HL-60 (cell line): ENCODE measurements around the gene OSTF1.

Experiments
- DNase-seq, 2 experiments: peaks; one replicate each; pipeline ENCODE4 v3.0.0-alpha.2; 2010 to 2020; ENCODE audit warnings: low read depth in 1 of 2, low spot score in 1 of 2
- H3K27ac ChIP-seq: fragments of 250-450 bp; sonication (Bioruptor Pico); replicated peaks from 2 replicates; pipeline ENCODE4 v1.5.1; 2020; ENCODE audit warnings: mild to moderate bottlenecking, moderate library complexity
- H3K27me3 ChIP-seq: fragments of 250-450 bp; sonication (Bioruptor Pico); 2 replicates; pipeline ENCODE4 v1.5.1; 2021; ENCODE audit warnings: mild to moderate bottlenecking, moderate library complexity; ENCODE audit not compliant: insufficient read depth, poor library complexity, severe bottlenecking
- H3K4me3 ChIP-seq: replicated peaks from 2 replicates; pipeline ENCODE4 v1.5.1; 2011; ENCODE audit warnings: mild to moderate bottlenecking, control low read depth, low read length; ENCODE audit not compliant: insufficient read depth
- GABPA ChIP-seq: IDR thresholded peaks from 2 replicates; pipeline ENCODE4 v1.6.1; 2012; ENCODE audit warnings: low read depth
- POLR2AphosphoS5 ChIP-seq: IDR thresholded peaks from 2 replicates; pipeline ENCODE4 v1.6.1; 2012; ENCODE audit warnings: low read depth
- SPI1 ChIP-seq: IDR thresholded peaks from 2 replicates; pipeline ENCODE4 v1.6.1; 2012; ENCODE audit warnings: low read depth, mild to moderate bottlenecking, borderline replicate concordance
- long read RNA-seq: library from polyadenylated mRNA; unstranded; transcript quantifications from one replicate; pipeline ENCODE4 v2.0.0, GENCODE V29; 2020
- TF ChIP-seq, protein P1 (sequence below): IDR thresholded peaks from one replicate; pipeline ENCODE4 v1.5.1; 2011; ENCODE audit warnings: low read length, control low read depth, inconsistent platforms; ENCODE audit not compliant: insufficient read depth
- TF ChIP-seq, protein P2 (sequence below): IDR thresholded peaks from 2 replicates; pipeline ENCODE4 v1.6.1; 2012; ENCODE audit warnings: low read depth; ENCODE audit not compliant: insufficient replicate concordance

The OSTF1 gene, protein sequence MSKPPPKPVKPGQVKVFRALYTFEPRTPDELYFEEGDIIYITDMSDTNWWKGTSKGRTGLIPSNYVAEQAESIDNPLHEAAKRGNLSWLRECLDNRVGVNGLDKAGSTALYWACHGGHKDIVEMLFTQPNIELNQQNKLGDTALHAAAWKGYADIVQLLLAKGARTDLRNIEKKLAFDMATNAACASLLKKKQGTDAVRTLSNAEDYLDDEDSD
- long read RNA-seq, transcript OSTF1-201 (10 exons, 1,319 nt): major isoform, 342 of 364 reads
- long read RNA-seq, partial matches to known transcripts: 6 of 364 reads
- long read RNA-seq, other reads (novel, unspliced or antisense): 16 of 364 reads

DNA sequence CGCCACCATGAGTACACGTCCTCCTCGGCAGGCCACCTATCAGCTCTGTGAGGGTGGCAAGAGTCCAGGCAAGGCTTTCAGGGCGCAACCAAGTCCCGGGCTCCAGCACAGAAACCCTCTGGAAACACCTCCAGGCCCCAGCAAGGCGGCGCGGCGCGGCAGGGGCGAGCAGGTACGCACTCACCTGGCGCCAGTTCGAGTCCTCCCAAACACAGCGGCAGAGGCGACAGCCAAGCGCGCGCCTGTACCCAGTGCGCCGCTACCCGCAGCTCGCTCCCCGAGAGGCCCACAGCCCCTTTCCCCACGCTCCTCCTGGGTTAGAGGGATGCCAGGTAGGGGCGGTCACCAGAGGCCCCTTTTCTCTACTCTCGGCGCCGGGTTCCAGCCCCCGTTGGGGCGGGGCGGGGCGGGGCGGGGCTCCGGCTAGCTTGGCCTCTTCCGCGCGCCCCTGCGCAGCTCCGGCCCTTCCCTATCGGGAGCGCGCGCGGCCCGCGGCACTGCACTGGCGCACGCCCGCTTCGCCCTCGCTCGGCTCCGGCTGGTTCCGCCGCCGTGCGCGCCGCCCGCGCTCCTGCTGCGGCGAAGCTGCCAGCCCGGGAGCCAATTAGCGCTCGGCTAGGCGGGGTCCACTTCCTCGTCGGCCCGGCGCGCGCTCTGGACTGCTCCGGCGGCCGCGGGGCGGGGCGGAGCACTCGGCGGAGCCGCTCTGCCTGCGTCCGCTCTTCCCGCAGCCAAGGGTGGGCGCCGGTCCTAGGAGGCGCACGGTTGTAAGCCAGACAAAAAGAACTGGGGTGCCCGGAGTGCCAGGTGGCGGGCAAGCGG is at the start of gene OSTF1, which contains the start of gene NMRK1:
OSTF1 (plus strand) TSS at position 691 of the 822 bp plus-strand sequence. CDS start 179 bp downstream, outside the sequence.
NMRK1 (minus strand) TSS at position 332 of the 822 bp plus-strand sequence. CDS start 5,040 bp downstream, outside the sequence.
- TF ChIP-seq POLR2AphosphoS5 (peak; percentile 36; the same call in 1 of the 2 replicates), SPI1 (peak; percentile 70; the same call in 1 of the 2 replicates), GABPA (no peak)
- TF ChIP-seq, protein P1, sequence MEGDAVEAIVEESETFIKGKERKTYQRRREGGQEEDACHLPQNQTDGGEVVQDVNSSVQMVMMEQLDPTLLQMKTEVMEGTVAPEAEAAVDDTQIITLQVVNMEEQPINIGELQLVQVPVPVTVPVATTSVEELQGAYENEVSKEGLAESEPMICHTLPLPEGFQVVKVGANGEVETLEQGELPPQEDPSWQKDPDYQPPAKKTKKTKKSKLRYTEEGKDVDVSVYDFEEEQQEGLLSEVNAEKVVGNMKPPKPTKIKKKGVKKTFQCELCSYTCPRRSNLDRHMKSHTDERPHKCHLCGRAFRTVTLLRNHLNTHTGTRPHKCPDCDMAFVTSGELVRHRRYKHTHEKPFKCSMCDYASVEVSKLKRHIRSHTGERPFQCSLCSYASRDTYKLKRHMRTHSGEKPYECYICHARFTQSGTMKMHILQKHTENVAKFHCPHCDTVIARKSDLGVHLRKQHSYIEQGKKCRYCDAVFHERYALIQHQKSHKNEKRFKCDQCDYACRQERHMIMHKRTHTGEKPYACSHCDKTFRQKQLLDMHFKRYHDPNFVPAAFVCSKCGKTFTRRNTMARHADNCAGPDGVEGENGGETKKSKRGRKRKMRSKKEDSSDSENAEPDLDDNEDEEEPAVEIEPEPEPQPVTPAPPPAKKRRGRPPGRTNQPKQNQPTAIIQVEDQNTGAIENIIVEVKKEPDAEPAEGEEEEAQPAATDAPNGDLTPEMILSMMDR: no peak
- H3K27ac ChIP-seq: peak within 1 kb of the TSS; percentile 91
- no peaks in the 10 kb centered on the region for H3K27me3 ChIP-seq
- H3K4me3 ChIP-seq: peak within 1 kb of the TSS; percentile 96
- DNase-seq: peak; percentile 80 to 92

DNA sequence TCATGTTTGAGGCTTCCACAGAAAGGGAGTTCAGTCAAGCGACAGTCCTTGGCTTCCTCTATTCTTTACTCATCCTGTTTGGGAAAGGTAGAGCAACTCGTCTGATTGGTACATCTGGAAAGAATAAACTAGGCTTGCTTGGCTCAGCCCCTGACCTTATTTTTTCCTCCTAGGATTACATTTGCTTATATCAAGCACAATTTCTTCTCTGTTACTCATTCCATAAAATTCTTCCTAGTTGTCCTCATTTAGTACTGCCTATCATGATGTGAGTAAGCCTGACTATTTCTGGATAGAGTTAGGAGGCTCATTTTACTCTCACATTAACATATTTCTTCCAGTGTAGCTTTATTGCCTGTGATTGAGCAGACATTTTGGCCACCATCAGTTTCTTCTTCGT is 49.3 kb upstream of the OSTF1 start:
- H3K27ac ChIP-seq: no peak overlapping the region
- H3K4me3 ChIP-seq: no peak overlapping the region
- TF ChIP-seq, protein P2, sequence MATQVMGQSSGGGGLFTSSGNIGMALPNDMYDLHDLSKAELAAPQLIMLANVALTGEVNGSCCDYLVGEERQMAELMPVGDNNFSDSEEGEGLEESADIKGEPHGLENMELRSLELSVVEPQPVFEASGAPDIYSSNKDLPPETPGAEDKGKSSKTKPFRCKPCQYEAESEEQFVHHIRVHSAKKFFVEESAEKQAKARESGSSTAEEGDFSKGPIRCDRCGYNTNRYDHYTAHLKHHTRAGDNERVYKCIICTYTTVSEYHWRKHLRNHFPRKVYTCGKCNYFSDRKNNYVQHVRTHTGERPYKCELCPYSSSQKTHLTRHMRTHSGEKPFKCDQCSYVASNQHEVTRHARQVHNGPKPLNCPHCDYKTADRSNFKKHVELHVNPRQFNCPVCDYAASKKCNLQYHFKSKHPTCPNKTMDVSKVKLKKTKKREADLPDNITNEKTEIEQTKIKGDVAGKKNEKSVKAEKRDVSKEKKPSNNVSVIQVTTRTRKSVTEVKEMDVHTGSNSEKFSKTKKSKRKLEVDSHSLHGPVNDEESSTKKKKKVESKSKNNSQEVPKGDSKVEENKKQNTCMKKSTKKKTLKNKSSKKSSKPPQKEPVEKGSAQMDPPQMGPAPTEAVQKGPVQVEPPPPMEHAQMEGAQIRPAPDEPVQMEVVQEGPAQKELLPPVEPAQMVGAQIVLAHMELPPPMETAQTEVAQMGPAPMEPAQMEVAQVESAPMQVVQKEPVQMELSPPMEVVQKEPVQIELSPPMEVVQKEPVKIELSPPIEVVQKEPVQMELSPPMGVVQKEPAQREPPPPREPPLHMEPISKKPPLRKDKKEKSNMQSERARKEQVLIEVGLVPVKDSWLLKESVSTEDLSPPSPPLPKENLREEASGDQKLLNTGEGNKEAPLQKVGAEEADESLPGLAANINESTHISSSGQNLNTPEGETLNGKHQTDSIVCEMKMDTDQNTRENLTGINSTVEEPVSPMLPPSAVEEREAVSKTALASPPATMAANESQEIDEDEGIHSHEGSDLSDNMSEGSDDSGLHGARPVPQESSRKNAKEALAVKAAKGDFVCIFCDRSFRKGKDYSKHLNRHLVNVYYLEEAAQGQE: no peak
- TF ChIP-seq GABPA (no peak), POLR2AphosphoS5 (no peak), SPI1 (no peak)
- no peaks in the 10 kb centered on the region for H3K27me3 ChIP-seq
- no peak for DNase-seq

DNA sequence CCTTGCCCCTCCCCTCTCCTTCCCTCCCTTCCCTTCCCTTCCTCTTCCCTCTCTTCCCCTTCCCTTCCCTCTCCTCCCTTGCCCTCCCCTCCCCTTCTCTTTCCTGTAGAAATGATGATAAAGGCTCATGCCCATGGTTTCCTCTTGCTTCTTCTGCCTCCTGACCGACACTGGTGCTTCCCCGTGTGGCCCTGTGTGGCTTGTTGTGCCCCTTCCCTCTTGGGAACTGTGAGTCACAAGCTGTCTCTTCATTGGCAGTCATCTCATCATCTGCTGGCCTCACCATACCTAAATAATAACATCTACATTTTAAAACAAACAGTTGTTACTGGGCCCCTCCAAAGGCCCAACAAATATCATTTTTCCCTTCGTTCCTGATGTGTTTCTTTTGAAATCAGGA is 48.5 kb upstream of the OSTF1 start:
- TF ChIP-seq GABPA: no peak
- TF ChIP-seq POLR2AphosphoS5: no peak
- TF ChIP-seq, protein P1: no peak
- no peak for TF ChIP-seq SPI1
- TF ChIP-seq, protein P2: no peak
- peak in 1 of 2 experiments; percentile 3 for DNase-seq

DNA sequence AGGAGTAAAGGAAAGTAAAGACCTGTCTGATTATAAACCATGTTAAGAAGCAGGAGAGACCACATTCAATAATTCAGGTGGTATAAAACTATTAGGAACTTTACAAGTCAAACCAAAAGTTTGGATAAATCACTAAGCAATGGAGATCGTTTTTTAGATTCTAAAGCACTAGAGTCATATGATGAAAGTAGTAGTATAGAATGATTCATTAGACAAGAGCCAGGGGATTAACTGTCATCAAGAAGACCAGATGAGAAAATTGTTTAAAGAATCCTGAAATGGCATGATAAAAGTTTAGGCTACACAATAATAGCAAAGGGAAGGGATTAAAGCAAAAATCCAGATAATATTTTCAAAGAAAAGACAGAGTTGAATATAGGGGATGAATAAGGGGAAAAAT is 47.3 kb upstream of the OSTF1 start:
- no peak for TF ChIP-seq GABPA
- TF ChIP-seq POLR2AphosphoS5: no peak
- TF ChIP-seq, protein P2: no peak
- no peak for TF ChIP-seq SPI1
- TF ChIP-seq, protein P1: no peak
- Histone ChIP-seq H3K4me3 (no peak overlapping the region), H3K27ac (no peak overlapping the region), H3K27me3 (no peaks in the 10 kb centered on the region)
- DNase-seq: no peak

More for the DNA sequence above, 48.5 kb upstream of the OSTF1 start:
- H3K27me3 ChIP-seq: no peaks in the 10 kb centered on the region
- H3K27ac ChIP-seq: no peak overlapping the region
- no peak overlapping the region for H3K4me3 ChIP-seq
